GM19239 (cell line): ENCODE results near the gene PRMT7.
A peak's percentile ranks its signal among the peaks of the same experiment; 100 is the strongest.

ENCODE experiments used
- DNase-seq: peaks from one replicate; pipeline ENCODE4 v3.0.0; 2011; ENCODE audit warnings: low spot score; ENCODE audit not compliant: insufficient read length
- FAIRE-seq: peaks from 2 replicates; lab custom pipeline; 2011; peaks lifted over from hg19 to GRCh38; lab: Jason Lieb, UNC

Gene PRMT7

DNA sequence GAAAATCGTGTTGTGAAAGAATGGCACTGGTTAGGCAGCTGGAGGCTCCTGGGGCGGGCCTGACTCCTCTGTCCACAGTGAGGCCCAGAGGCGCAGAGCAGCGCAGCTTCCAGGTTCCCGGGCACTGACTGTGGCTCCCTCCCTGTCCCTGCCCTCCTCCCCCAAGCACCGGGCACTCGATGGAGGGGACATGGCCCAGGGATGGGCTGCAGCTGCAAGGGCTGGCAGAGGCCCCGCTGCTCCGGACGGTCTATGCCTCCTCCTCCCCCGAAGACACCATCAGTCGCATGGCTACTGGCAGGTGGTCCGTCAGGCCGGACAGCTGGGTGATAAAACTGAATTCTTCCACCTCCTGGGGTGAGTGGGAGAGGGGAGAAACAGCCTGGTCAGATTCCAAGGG is 50.1 kb downstream of the PRMT7 start:
- DNase-seq (no peak), FAIRE-seq (no peak)

DNA sequence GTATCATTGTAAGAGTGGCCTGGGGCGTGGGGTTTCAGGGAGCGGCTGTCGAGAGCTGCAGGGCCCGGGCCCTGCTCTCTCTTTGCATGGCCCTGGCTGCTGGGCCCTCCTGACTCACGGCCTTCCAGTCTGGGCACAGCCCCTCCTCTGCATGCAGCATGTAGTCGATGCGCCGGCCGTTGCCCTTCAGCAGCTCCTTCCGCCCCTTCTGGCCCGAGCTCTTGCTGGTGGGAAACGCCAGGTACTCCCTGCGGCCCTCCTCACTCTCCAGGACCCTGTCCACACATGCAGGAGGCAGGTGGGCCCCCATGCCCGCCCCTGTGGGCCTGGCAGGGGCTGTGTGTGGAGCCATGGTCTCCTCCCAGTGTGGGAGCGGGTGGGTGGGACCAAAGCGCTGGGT is 50.7 kb downstream of the PRMT7 start:
- DNase-seq (no peak), FAIRE-seq (no peak)

GRCh38 chr16:68362262-68362913 is 51.6 kb downstream of the PRMT7 start:
- DNase-seq: no peak
- FAIRE-seq: no peak

GRCh38 chr16:68362947-68363657 is 52.3 kb downstream of the PRMT7 start:
- no peak for FAIRE-seq
- no peak for DNase-seq

- DNase-seq (no peak), FAIRE-seq (no peak)
These were observed 53.1 kb downstream of the PRMT7 start for GRCh38 chr16:68363658-68364521.

GRCh38 chr16:68364561-68364998 is 53.8 kb downstream of the PRMT7 start:
- FAIRE-seq (no peak), DNase-seq (no peak)

- FAIRE-seq (no peak), DNase-seq (no peak)
These were observed 54.5 kb downstream of the PRMT7 start for GRCh38 chr16:68365167-68365817.

GRCh38 chr16:68366062-68366461 is 55.2 kb downstream of the PRMT7 start:
- FAIRE-seq (no peak), DNase-seq (no peak)

DNA sequence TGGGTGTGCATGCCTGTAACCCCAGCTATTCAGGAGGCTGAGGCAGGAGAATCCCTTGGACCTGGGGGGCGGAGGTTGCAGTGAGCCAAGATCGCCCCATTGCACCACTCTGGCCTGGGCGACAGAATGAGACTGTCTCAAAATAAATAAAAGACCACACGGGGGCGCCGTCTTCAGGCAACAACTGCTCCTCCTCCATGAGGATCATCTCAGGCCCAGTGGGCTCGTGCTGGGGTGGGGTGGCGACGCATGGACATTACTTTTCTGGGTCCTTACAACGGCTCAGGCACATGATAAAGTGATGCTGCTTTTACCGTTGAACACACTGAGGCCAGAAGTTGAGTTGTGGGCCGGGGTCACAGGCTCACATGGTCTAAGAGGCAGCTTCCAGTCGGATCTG is 56.2 kb downstream of the PRMT7 start:
- FAIRE-seq: no peak
- no peak for DNase-seq

GRCh38 chr16:68367440-68367839 is 56.6 kb downstream of the PRMT7 start:
- DNase-seq: no peak

GRCh38 chr16:68367891-68368290 is 57.1 kb downstream of the PRMT7 start:
- no peak for DNase-seq
- no peak for FAIRE-seq

More at GRCh38 chr16:68367440-68367839, 56.6 kb downstream of the PRMT7 start:
- no peak for FAIRE-seq

DNA sequence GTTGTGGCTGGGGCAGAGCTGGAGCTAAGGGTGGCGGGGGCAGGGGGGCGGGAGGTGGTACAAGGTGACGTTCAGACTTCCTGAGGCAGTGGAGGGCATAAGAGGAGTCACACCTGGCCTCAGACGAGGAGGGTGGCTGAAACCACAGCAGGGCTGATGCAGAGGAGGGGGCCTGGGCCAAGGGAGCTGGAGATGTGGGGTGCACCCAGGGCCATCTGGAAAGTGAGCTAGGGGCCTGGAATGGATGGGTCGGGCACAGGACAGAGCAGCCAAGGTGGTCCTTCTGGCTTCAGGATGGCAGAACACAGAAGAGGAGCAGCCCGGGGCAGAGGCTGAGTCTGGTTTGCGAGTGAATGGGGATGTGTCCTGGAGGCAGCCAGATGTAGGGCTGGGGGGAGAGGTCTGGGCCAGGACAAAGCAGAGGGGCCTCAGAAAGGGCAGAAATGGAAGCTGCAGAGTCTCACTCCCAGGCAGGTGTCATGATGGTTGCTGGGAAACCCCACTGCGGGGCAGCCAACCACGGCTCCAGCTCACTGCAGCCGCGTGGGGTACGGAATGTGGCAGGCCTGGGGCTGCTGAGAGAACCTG is 57.6 kb downstream of the PRMT7 start:
- FAIRE-seq (peak; percentile 73), DNase-seq (no peak)

- peak; percentile 49 for FAIRE-seq
These were observed 58.3 kb downstream of the PRMT7 start for GRCh38 chr16:68369168-68369567.

GRCh38 chr16:68369697-68370580 is 59.1 kb downstream of the PRMT7 start:
- DNase-seq (peak; percentile 87), FAIRE-seq (peak; percentile 99)

More at GRCh38 chr16:68369168-68369567, 58.3 kb downstream of the PRMT7 start:
- no peak for DNase-seq

DNA sequence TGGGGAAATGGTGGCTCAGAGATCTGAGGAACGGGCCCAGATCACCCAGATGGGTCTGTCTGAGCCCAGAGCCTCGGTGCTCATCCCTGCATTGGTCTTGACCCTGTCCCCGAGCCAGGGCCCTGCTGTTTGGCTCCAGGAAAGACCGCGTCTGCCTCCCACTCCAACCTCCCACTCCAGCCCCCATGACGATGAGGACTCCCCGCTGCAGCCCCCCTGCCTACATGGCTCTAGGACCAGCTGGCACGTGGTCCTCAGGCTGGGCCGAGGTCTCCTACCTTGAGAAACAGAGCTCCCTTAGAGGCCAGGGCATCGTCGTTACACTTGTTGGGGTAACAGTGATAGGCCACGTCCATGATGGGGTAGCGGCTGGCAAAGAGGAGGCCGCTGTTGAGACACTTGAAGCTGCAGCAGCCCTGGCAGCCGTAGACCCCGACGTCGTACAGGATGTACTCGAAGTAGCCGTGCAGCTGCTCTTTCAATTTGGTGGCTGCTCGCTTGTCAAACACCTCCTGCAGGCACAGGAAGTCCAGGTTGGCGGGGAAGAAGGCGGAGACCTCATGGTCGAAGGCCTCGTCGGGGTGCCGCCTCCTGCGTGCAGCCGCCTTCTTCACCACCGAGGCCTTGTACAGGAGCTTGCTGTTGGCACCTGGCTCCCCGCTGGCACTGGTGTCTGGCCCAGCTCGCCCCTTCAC is 59.9 kb downstream of the PRMT7 start:
- no peak for DNase-seq
- FAIRE-seq: no peak

GRCh38 chr16:68371276-68371651 is 60.4 kb downstream of the PRMT7 start:
- FAIRE-seq: no peak
- DNase-seq: no peak

- no peak for FAIRE-seq
These were observed 61.0 kb downstream of the PRMT7 start for GRCh38 chr16:68371706-68372380.

DNA sequence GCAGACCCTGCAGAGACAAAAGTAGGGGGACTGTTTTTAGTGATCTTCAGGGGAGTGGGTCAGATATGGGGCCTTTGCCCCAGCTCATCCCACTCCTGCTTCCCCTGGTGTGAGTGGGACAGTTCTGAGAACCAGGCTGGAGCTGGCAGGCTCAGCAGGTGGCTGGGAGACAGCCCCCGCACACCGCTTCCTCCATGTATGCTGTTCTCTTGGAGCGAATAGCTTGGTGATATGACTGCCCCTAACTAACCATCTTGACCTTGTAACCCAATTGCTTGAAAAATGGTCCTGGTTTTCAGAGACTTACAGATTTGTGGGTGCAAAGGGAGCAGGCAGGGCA is 61.5 kb downstream of the PRMT7 start:
- DNase-seq (no peak), FAIRE-seq (no peak)

More at GRCh38 chr16:68371706-68372380, 61.0 kb downstream of the PRMT7 start:
- no peak for DNase-seq
